ENCODE measurements around the gene HAGHL.
"Not testable (repeated sequence)": the region's sequence is repeated elsewhere in the genome, so short reads cannot be mapped to it uniquely, and the experiment has no call there.

The HAGHL gene

DNA sequence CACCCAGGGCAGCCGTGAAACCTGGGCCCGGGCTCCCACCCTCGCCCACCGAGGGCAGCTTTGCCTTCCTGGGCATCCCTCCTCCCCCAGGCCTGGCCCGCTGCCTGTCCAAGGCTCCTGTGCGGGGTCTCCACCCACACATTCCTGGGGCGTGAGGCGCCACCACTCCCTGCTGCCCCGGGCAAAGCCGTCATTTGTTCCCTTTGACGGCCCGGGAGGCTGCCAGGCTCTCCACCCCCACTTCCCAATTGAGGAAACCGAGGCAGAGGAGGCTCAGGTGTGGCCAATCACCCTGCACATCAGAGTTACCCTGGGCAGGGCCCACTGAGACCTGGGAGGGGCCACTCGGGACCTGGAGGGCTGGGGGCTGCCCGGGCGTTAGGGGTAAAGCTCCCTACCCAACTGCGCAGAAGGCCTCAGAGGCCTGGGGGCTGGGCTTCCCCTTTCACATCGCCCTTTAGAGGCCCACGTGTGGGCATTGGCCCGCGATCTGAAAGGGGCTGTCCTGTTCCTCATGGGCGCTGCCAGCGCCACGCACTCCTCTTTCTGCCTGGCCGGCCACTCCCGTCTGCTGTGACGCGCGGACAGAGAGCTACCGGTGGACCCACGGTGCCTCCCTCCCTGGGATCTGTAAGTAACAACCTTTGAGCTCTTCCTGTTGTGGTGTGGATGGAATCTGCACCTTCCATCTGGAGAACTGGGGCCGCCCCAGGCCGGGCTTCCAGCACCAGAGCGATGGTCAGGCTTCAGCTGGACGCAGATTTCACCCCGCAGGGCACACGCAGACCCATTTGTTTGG, 33.8 kb downstream of the HAGHL start, which contains the start of gene MSLN:
Gene MSLN (plus strand): TSS at position 190 of the 799 bp plus-strand sequence. CDS start 1,947 bp downstream, outside the sequence.
- DNase-seq, result no peak

DNA sequence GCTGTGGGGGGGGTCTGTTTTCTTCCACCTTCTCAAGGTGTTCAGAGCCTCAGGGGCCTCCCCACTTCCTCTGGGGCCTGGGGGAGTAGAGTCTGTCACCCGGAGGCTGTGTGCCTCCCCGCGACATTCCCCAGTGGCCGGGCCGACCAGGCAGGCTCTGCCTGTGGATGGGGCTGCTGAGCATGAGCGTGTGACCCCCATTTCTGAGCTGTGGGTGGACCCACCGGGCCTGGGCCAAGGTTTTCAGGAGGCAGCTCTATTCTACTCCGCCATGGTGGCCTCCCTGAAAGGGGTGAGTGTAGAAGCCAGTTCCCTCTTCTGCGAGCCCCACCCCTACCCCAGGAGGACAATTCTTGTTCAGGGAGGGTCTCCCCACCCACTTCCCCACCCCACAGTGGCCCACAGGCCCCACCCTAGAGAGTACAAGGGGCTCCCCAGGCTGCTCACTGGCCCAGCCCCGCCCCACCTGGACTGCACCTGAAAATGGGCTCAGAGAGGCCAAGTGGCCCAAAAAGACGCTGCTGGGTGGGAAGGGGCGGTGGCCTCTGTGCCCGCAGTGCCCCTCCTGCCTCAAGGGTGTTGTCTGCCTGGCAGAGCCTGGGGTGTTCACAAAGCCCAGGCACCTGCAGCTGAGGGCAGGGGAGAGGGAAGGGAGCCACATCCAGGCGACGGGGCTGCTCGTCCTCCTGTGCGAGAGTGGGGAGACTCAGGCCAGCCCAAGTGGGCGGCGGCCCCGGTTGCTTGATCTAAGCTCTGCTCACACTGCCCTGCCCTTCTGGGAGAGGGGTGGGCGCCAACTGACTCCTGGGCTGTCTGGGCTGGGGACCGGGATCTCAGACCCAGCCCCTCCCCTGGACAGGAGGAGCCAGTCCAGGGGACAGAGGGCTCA, 35.0 kb downstream of the HAGHL start:
- DNase-seq, result no peak

DNA sequence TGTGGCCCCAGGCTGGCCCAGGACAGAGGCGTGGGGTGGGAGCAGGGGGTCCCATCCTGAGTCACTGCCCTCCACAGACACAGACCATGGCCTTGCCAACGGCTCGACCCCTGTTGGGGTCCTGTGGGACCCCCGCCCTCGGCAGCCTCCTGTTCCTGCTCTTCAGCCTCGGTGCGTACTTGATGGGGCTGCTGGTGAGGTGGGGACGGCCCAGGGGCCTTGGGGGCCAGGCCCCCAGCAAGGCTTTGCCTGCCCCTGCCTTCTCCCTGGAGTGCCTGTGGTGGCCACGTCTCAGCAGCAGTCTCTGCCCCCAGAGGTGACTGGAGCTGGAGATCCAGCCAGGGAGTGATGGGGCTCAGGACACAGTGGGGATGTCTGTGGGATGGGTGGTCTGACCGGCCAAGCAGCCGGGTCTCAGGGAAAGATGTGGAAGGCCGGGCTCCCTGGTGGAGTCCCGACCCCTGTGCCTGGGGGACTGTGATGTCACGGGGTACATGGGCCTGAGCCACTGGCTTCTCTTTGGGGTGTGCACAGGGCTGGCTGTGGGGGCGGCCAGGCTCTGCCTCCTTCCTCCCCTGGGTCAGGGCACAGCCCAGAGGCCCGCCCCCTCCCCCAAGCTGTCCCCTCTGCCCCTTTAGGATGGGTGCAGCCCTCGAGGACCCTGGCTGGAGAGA, 35.8 kb downstream of the HAGHL start:
- no peak for DNase-seq

DNA sequence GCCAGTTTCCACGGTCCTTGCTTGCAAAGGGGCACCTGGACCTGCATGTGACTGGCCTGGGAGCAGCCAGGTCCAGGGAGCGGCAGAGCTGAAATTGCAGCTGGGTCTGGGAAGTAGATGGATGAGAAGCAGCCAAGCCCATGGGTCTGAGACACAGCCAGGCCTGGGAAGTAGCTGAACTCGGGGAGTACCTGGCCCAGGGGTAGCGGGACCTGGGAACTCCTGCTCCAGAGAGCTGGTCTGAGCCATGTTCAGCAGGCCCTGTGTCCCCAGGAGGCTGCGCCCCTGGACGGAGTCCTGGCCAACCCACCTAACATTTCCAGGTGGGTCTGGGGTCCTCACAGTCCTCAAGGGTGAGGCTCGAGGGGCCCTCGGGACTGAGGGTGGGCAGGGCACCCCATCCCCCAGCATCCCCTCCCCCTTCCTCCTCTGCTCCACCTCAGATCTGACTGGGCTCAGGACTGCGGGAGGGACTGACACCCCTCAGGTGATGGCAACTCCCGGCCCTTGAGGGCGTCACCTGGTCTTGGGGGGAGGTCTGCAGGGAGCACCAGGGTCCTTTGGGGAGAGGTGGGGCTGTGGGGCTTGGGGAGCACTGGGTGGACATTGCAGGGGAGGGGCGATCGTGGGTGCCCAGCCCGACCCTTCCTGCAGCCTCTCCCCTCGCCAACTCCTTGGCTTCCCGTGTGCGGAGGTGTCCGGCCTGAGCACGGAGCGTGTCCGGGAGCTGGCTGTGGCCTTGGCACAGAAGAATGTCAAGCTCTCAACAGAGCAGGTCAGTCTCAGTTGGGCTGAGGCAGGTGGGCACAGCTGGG, 36.7 kb downstream of the HAGHL start:
- DNase-seq, result no peak

DNA sequence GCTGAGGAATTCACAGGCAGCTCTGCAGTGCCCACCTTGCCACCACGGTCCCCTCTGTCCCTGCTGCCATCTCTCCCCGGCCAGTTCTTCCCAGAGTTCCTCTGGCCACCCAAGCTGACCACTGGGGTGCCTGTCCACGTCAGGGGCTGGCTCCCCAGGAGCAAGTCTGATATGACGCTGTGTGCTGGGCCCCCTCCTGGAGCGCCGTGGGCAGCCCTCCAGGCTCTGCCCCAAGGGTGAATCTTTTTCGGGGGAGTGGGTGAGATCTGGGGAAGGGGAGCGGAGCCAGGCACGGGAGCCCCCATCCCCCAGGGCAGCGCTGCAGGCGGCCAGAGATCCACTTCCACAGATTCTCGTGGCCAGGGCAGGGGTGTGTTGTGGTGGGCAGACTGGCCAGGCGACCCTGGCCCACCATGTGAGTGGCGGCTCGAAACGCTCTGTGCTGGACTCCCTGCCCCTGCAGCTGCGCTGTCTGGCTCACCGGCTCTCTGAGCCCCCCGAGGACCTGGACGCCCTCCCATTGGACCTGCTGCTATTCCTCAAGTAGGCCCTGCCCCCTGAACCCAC, 37.4 kb downstream of the HAGHL start:
- DNase-seq, result no peak

DNA sequence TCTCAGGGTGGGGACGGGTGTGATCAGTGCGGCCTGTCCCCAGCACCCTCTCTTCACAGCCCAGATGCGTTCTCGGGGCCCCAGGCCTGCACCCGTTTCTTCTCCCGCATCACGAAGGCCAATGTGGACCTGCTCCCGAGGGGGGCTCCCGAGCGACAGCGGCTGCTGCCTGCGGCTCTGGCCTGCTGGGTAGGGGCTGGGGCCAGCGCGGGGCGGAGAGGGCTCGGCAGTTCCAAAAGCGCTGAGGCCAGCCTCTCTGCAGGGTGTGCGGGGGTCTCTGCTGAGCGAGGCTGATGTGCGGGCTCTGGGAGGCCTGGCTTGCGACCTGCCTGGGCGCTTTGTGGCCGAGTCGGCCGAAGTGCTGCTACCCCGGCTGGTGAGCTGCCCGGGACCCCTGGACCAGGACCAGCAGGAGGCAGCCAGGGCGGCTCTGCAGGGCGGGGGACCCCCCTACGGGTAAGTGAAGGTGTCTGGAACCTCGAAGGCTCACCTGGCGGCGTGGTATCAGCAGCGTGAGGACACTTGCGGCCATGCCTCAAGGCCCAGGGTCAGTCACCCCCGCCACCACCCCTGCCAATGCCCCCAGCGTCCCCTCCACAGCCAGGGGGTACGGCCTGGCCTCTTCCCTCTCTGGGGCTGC, 38.1 kb downstream of the HAGHL start:
- DNase-seq, result no peak

DNA sequence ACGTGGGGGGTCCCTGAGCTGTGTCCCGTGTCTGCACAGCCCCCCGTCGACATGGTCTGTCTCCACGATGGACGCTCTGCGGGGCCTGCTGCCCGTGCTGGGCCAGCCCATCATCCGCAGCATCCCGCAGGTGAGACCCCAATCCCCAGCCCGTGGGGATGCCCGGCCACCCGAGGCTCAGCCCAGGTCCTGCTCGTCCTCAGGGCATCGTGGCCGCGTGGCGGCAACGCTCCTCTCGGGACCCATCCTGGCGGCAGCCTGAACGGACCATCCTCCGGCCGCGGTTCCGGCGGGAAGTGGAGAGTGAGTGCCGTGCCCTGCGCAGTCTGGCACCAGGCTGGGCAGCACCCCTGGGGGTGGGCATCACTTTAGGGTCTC, 38.6 kb downstream of the HAGHL start:
- no peak for DNase-seq

DNA sequence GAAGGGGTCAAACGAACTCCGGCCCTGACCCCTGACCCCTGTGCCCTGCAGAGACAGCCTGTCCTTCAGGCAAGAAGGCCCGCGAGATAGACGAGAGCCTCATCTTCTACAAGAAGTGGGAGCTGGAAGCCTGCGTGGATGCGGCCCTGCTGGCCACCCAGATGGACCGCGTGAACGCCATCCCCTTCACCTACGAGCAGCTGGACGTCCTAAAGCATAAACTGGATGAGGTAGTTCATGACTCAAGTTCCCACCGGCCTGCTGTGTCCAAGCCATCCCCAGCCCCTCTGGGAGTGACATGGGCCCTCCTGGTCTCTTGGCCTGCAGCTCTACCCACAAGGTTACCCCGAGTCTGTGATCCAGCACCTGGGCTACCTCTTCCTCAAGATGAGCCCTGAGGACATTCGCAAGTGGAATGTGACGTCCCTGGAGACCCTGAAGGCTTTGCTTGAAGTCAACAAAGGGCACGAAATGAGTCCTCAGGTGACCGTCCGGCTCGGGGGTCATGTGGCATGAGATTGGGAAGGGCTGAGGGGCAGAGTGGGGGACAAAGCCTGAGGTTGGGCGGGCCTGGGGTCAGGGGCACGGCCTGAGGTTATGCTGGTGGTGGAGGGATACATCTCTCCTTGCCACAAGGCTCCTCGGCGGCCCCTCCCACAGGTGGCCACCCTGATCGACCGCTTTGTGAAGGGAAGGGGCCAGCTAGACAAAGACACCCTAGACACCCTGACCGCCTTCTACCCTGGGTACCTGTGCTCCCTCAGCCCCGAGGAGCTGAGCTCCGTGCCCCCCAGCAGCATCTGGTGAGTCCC, 39.3 kb downstream of the HAGHL start:
- no peak for DNase-seq

DNA sequence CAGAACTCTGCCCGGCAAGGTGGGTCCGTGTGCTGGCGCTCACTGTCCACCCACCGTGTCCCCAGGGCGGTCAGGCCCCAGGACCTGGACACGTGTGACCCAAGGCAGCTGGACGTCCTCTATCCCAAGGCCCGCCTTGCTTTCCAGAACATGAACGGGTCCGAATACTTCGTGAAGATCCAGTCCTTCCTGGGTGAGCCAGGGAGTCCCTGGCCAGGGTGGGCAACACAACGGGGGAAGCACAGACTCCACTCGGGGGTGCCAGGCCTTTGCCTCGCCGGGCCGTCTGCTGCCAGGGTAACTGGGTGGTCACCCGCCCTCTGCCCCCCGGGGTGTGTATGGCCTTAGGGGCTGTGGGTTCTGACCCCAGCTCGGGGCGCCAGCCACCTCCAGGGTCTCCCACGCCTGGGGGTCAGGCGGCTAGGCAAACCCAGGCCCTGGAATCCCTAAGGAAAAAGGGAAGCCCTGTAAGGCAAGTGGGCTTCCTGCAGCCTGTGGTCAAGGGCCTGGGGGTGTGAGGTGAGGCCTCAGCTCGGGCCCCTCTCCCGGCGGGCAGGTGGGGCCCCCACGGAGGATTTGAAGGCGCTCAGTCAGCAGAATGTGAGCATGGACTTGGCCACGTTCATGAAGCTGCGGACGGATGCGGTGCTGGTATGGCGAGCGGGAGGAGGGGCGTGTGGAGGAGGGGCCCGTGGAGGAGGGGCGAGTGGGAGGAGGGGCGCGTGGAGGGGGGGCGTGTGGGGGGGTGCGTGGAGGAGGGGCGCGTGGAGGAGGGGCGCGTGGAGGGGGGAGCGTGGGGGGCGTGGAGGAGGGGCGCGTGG, 40.1 kb downstream of the HAGHL start:
- DNase-seq, result no peak

DNA sequence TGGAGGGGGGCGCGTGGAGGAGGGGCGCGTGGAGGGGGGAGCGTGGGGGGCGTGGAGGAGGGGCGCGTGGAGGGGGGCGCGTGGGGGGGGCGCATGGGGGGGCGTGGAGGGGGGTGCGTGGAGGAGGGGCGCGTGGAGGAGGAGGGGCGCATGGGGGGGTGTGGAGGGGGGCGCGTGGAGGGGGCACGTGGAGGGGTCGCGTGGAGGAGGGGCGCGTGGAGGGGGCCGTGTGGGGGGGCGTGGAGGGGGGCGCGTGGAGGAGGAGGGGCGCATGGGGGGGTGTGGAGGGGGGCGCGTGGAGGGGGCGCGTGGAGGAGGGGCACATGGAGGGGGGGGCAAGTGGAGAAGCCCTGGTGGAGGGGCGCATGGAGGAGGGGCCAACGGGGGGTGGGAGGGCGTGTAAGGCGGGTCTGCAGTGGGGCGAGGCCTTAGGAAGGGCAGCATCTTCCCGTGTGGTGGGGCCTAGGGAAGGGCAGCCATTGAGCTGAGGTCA, 40.9 kb downstream of the HAGHL start:
- DNase-seq, result no peak

DNA sequence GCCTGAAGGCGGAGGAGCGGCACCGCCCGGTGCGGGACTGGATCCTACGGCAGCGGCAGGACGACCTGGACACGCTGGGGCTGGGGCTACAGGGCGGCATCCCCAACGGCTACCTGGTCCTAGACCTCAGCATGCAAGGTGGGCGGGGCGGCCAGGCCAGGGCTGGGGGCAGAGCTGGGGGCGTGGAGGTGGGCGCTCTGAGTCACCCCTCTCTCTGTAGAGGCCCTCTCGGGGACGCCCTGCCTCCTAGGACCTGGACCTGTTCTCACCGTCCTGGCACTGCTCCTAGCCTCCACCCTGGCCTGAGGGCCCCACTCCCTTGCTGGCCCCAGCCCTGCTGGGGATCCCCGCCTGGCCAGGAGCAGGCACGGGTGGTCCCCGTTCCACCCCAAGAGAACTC, 41.5 kb downstream of the HAGHL start:
- no peak for DNase-seq

DNA sequence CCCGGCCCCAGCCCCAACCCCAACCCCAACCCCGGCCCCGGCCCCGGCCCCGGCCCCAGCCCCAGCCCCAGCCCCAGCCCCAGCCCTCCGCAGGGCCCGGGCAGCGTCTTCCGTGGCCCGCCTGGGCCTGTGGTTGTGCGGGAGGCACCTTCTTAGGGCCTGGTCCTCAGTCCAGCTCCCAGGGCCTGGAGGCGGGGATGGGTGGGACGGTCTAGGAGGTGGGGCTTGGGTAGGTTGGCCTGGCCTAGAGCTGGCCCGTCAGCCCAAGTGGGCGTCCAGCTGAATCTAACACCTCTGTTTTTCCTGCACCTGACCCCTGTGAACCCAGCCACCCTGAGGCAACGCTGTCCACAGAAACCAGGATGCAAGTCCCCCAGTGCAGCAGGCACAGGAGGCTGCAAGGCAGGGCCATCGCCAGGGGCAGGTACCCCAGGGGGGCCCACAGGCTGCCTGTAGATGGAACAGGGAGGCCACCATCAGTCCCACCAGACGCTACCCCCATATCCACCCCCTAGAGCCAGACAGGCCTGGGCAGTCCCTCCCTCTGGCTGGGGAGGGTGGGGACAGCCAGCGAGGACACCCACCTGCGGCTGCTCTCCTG, 42.4 kb downstream of the HAGHL start:
- no peak for DNase-seq

DNA sequence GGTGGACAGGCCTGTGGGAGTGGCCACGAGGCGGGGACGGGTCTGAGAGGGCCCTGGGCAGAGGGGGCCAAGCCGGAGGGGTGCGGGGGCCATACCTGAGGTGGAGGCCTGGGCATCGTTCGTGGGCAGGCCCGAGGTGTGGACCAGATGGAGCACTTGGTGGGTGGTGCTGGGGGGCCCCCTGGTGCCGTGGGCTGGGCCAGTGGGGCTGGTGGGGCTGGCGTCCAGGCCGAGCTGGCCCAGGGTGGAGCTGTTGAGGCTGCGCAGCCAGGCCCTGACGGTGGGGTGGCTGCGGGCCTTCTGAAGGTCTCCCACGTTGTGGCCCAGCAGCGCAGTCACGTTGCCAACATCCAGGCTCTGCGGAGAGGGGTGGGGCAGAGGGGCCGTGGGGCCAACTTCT, 43.0 kb downstream of the HAGHL start:
- DNase-seq, result no peak

DNA sequence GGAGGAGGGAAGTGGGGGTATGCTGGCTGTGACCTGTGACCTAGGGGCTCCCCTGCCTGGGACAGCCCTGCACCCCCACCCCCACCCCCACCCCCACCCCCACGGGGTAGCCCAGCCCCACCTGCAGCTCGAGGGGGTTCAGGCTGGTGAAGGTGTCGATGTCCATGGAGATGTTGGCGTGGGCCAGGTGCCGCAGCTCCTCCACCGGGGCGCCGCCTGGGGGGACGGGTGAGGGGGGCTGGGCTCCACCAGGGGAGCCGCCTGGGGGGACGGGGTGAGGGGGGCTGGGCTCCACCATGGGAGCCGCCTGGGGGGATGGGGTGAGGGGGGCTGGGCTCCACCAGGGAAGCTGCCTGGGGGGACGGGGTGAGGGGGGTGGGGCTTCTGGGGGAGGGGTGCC, 43.5 kb downstream of the HAGHL start:
- DNase-seq, result no peak

DNA sequence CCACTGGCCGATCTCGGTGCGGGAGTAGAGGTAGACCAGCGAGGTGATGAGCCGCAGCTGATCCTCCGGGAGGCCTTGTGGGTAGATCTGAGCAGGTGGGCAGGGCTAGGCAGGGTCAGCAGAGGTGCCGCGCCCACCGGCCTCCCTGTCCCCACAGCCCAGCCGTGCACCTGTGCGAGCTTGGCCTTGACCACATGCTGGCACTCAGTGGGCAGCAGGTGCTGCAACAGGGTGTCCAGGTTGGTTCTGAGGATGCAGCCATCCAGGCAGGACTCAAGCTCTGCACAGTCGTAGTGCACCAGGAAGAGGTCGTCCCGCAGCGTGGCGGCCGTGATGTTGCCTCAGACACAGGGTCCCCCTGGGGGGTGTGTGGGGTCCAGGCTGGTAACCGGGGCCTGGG, 46.1 kb downstream of the HAGHL start:
- no peak for DNase-seq

DNA sequence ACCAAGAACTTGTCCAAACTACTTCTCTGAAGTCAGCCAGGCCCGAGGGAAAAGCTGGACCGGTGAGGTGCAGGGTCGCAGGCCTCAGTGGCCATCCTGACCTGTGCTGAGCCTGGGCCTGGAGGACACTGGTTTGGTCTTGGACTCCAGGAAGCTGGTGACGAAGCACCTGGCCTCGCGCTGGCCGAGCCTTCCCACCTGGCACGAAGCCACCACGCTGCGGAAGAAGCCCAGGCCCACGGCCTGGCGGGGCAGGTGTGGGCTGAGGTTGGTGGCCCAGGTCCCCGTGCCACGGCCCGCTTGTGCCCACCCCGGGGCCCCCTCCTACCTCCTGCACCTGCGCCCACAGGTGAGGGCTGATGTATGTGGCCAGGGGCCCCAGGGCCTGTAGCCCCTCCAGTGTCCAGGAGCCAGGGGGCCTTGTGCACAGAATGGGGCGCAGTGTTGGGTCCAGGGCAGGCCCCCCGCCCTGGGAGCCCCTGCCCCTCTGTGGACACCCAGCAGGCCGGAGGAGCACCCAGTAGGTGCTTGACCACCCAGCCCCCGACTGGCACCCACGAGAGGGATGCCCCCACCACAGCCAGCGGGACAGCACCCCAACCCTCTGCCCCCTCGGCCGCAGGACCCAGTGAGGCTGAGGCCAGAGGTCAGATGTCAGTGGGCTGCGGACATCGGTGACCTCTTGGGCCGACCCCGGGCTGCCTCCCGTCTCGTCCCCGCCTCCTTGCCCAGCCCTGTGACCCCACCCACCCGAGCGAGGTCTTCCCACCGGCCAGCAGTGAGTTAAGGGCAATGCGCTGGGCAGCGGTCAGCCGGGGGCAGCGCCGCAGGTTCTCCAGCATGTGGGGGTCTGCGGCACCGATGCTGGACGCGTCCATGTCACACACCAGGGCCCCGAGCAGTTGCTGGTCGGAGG, 47.4 kb downstream of the HAGHL start:
- DNase-seq, result no peak

DNA sequence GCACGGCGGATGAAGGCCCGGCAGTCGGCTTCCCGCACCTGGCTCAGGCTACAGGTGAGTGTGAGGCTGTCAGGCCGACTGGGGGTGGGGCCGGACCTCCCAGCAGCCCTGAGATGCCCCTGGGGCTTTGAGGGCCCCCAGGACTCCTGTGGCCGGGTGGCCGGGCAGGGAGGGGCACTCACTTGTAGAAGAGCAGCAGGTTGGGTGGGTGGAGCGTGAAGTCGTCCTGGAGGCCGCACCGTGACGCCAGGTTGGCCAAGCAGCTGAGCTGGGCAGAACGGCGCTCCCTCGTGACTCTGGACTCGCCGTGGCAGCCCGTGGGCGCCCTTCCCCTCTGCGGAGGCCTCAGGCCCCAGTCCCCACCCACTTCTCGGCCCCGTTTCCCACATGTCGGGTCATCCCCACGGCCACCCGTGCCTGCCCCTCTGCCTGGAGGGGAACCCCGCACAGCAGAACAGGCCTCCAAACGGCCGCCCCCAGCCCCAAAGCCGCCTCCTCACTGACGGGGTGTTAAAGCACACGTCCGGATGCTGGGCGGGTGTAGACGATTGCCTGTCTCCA, 48.4 kb downstream of the HAGHL start:
- DNase-seq, result no peak

DNA sequence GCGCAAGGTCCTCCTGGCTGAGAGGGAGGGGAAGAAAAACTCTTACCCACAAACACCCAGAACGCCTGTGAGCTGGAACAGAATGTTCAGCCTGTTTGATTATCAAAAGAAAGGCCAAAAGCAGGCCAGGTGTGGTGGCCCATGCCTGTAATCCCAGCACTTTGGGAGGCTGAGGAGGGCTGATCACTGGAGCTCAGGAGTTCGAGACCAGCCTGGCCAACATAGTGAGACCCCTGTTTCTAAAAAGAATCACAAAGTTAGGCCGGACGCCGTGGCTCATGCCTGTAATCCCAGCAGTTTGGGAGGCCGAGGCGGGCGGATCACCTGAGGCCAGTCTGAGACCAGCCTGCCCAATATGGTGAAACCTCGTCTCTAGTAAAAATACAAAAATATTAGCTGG, 49.4 kb downstream of the HAGHL start:
- not testable (repeated sequence) for DNase-seq
